Measurements from ENCODE around the gene MIPOL1.

MIPOL1 gene

GRCh38 chr14:37597538-37597913 lies 399.8 kb downstream of the MIPOL1 start:
- H3K36me3 Mint-ChIP-seq (ENCODE audit: low read depth), result no peaks in the 10 kb centered on the region
- peak; percentile 26 to 37 (median 31) for TF ChIP-seq CTCF (IDR thresholded peaks at IDR 0.05; ENCODE audit: unreplicated experiment in 3 of 3)
- H3K27ac Mint-ChIP-seq, result no peak overlapping the region
- H3K9me3 Mint-ChIP-seq, result no peaks in the 10 kb centered on the region
- peaks cover 100% of the 10 kb centered on the region for H3K27me3 Mint-ChIP-seq (ENCODE audit: low read depth)
- H3K4me1 Mint-ChIP-seq, result peaks cover 33% of the 10 kb centered on the region
- H3K4me3 Mint-ChIP-seq, result peak overlapping the region; percentile 41 to 64 (median 41)

GRCh38 chr14:37597914-37598746 lies 400.4 kb downstream of the MIPOL1 start:
- Mint-ChIP-seq H3K9me3 (no peaks in the 10 kb centered on the region), H3K27ac (no peak overlapping the region), H3K36me3 (ENCODE audit: low read depth) (no peaks in the 10 kb centered on the region)

GRCh38 chr14:37598747-37599506 lies 401.2 kb downstream of the MIPOL1 start:
- Mint-ChIP-seq H3K9me3 (no peaks in the 10 kb centered on the region), H3K4me1 (peaks cover 33% of the 10 kb centered on the region), H3K36me3 (ENCODE audit: low read depth) (no peaks in the 10 kb centered on the region), H3K27me3 (ENCODE audit: low read depth) (peaks cover 100% of the 10 kb centered on the region), H3K4me3 (peak overlapping the region; percentile 71 to 74 (median 74)), H3K27ac (no peak overlapping the region)
- no peak for TF ChIP-seq CTCF (IDR thresholded peaks at IDR 0.05; ENCODE audit: unreplicated experiment in 3 of 3)

More at GRCh38 chr14:37597914-37598746, 400.4 kb downstream of the MIPOL1 start:
- Mint-ChIP-seq H3K4me3 (peak overlapping the region; percentile 54 to 64 (median 58)), H3K4me1 (peaks cover 33% of the 10 kb centered on the region), H3K27me3 (ENCODE audit: low read depth) (peaks cover 100% of the 10 kb centered on the region)
- no peak for TF ChIP-seq CTCF (IDR thresholded peaks at IDR 0.05; ENCODE audit: unreplicated experiment in 3 of 3)

GRCh38 chr14:37599507-37600368 lies 402.0 kb downstream of the MIPOL1 start:
- H3K36me3 Mint-ChIP-seq (ENCODE audit: low read depth), result no peaks in the 10 kb centered on the region
- H3K9me3 Mint-ChIP-seq, result no peaks in the 10 kb centered on the region
- peak overlapping the region; percentile 74 to 79 (median 74) for H3K4me3 Mint-ChIP-seq
- H3K27me3 Mint-ChIP-seq (ENCODE audit: low read depth), result peaks cover 100% of the 10 kb centered on the region
- no peak for TF ChIP-seq CTCF (IDR thresholded peaks at IDR 0.05; ENCODE audit: unreplicated experiment in 3 of 3)
- H3K27ac Mint-ChIP-seq, result no peak overlapping the region
- peaks cover 27% of the 10 kb centered on the region for H3K4me1 Mint-ChIP-seq

GRCh38 chr14:37600880-37601741 lies 403.4 kb downstream of the MIPOL1 start:
- peaks cover 100% of the 10 kb centered on the region for H3K27me3 Mint-ChIP-seq (ENCODE audit: low read depth)
- peaks cover 23% of the 10 kb centered on the region for H3K4me1 Mint-ChIP-seq
- no peaks in the 10 kb centered on the region for H3K9me3 Mint-ChIP-seq
- H3K36me3 Mint-ChIP-seq (ENCODE audit: low read depth), result no peaks in the 10 kb centered on the region
- peak overlapping the region in 2 of 3 experiments; percentile 17 to 56 for H3K4me3 Mint-ChIP-seq
- no peak for TF ChIP-seq CTCF (IDR thresholded peaks at IDR 0.05; ENCODE audit: unreplicated experiment in 3 of 3)
- H3K27ac Mint-ChIP-seq, result no peak overlapping the region

Data from nephron (organoid).